ENCODE data around the gene PTEN. TPM values are rescaled to one million over a fixed set of nuclear protein-coding genes. Genes with fewer than 3 reads are reported as not detected.
"Not testable (repeated sequence)": the region's sequence is repeated elsewhere in the genome, so short reads cannot be mapped to it uniquely, and the experiment has no call there.

The PTEN gene
- polyA plus RNA-seq, 1 donor: 68.2 TPM

DNA sequence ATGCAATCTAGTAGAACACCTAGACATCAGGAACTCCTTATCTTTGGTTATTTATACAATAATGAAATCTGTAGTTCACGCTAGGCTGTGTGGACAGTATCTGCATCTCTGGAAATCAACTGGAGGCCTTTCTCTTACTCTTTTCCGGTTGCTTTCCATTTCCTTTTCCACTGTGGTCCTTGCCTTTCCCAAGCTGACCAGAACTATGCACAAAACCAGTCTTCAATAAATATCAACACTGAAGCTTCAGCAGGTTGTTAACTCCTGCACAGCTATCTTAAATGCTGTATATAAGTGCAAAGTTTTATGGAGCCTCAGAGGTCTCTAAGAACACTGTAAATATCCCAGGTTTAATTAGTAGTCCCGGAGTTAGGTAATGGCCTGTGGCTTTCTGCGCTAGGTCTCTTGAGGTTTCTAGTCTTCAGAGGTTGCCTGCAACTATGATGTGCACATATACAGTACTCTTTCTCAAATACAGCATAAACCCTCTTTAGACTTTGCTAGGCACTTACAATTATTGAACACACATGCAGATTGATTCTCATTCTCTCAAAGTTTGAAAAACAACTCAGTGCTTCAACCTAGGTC, 2.5 kb upstream of the PTEN start:
- no CpG with 5 or more reads among the region's 4 CpGs for WGBS (ENCODE audit: insufficient coverage, low lambda C conversion rate)
- peak overlapping the region; percentile 75 for H3K4me3 ChIP-seq (ENCODE audit: low read length)

GRCh38 chr10:87861566-87861952, 1.9 kb upstream of the PTEN start:
- Histone ChIP-seq H3K9me3 (ENCODE audit: control insufficient read depth, low read depth, low read length) (no peaks in the 10 kb centered on the region), H3K27ac (ENCODE audit: low read length) (peak overlapping the region; percentile 96), H3K4me1 (ENCODE audit: control insufficient read depth, insufficient read depth, low read length) (peaks cover 8% of the 10 kb centered on the region), H3K4me3 (ENCODE audit: low read length) (peak overlapping the region; percentile 75), H3K36me3 (ENCODE audit: control insufficient read depth, insufficient read depth, low read length) (no peaks in the 10 kb centered on the region), H3K27me3 (ENCODE audit: control insufficient read depth, insufficient read depth, low read length) (no peaks in the 10 kb centered on the region)
- peak; percentile 73 to 86 for DNase-seq
- no CpG with 5 or more reads among the region's 16 CpGs for whole genome bisulfite sequencing (ENCODE audit: insufficient coverage, low lambda C conversion rate)

More for the DNA sequence above, 2.5 kb upstream of the PTEN start:
- H3K27ac ChIP-seq (ENCODE audit: low read length): peak overlapping the region; percentile 96
- H3K36me3 ChIP-seq (ENCODE audit: control insufficient read depth, insufficient read depth, low read length): no peaks in the 10 kb centered on the region
- H3K9me3 ChIP-seq (ENCODE audit: control insufficient read depth, low read depth, low read length): no peaks in the 10 kb centered on the region
- peaks cover 8% of the 10 kb centered on the region for H3K4me1 ChIP-seq (ENCODE audit: control insufficient read depth, insufficient read depth, low read length)
- peak; percentile 35 to 75 for DNase-seq
- H3K27me3 ChIP-seq (ENCODE audit: control insufficient read depth, insufficient read depth, low read length): no peaks in the 10 kb centered on the region

DNA sequence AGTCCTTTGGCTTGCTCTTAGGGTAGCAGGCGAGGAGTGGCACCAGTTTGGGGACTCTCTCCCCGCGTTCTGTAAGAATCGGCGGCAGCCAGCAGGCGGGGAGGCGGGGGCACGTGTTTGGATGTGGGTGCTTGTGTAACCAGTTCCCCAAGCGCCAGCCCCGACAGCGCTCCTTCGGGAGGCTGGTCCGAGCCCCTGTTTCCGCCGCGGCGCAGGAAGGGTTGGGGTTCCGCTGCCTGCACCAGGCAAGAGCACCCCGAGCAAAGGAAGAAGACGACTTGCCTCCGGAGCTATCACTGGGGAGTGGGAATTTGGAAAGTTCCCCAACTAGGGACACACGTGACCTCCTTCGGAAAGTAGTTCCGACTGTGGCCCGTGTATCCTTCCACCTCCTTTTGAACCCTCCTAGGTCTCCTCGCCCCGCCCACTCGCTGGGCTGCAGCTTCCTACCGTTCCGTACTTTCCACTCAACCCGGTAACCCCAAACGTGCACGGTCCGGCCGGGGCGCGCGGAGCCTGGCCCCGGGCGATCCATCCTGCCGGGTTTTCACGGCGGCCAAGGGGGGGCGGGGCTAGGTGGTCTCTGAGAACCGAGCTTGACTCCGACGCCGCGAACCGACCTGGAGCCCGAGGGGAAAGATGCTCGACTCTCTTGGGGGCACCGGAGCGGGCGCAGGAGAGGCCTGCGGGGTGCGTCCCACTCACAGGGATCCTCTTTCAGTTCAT, 1.3 kb upstream of the PTEN start:
- H3K27ac ChIP-seq (ENCODE audit: low read length): peak overlapping the region; percentile 96
- no peaks in the 10 kb centered on the region for H3K9me3 ChIP-seq (ENCODE audit: control insufficient read depth, low read depth, low read length)
- peaks cover 8% of the 10 kb centered on the region for H3K4me1 ChIP-seq (ENCODE audit: control insufficient read depth, insufficient read depth, low read length)
- no peaks in the 10 kb centered on the region for H3K36me3 ChIP-seq (ENCODE audit: control insufficient read depth, insufficient read depth, low read length)
- WGBS (ENCODE audit: insufficient coverage, low lambda C conversion rate): no CpG with 5 or more reads among the region's 57 CpGs
- H3K4me3 ChIP-seq (ENCODE audit: low read length): peak overlapping the region; percentile 75
- H3K27me3 ChIP-seq (ENCODE audit: control insufficient read depth, insufficient read depth, low read length): no peaks in the 10 kb centered on the region
- peak; percentile 98 to 99 for DNase-seq

- no peaks in the 10 kb centered on the region for H3K36me3 ChIP-seq (ENCODE audit: control insufficient read depth, insufficient read depth, low read length)
- no peaks in the 10 kb centered on the region for H3K9me3 ChIP-seq (ENCODE audit: control insufficient read depth, low read depth, low read length)
- peaks cover 8% of the 10 kb centered on the region for H3K4me1 ChIP-seq (ENCODE audit: control insufficient read depth, insufficient read depth, low read length)
- no peaks in the 10 kb centered on the region for H3K27me3 ChIP-seq (ENCODE audit: control insufficient read depth, insufficient read depth, low read length)
- DNase-seq: no peak
- WGBS (ENCODE audit: insufficient coverage, low lambda C conversion rate): no CpG with 5 or more reads among the region's 21 CpGs
- H3K27ac ChIP-seq (ENCODE audit: low read length): peak overlapping the region; percentile 96
- H3K4me3 ChIP-seq (ENCODE audit: low read length): peak overlapping the region; percentile 75
Measured at GRCh38 chr10:87862679-87863052, 759 bp upstream of the PTEN start.

DNA sequence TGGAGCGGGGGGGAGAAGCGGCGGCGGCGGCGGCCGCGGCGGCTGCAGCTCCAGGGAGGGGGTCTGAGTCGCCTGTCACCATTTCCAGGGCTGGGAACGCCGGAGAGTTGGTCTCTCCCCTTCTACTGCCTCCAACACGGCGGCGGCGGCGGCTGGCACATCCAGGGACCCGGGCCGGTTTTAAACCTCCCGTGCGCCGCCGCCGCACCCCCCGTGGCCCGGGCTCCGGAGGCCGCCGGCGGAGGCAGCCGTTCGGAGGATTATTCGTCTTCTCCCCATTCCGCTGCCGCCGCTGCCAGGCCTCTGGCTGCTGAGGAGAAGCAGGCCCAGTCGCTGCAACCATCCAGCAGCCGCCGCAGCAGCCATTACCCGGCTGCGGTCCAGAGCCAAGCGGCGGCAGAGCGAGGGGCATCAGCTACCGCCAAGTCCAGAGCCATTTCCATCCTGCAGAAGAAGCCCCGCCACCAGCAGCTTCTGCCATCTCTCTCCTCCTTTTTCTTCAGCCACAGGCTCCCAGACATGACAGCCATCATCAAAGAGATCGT, 598 bp downstream of the PTEN start:
- WGBS (ENCODE audit: insufficient coverage, low lambda C conversion rate): no CpG with 5 or more reads among the region's 47 CpGs
- DNase-seq: peak in 1 of 2 donors; percentile 62
- H3K27ac ChIP-seq (ENCODE audit: low read length): peak overlapping the region; percentile 79

GRCh38 chr10:87864496-87865059, 1.2 kb downstream of the PTEN start:
- no peaks in the 10 kb centered on the region for H3K27me3 ChIP-seq (ENCODE audit: control insufficient read depth, insufficient read depth, low read length)
- H3K4me1 ChIP-seq (ENCODE audit: control insufficient read depth, insufficient read depth, low read length): peaks cover 11% of the 10 kb centered on the region
- peak overlapping the region; percentile 79 for H3K27ac ChIP-seq (ENCODE audit: low read length)
- H3K9me3 ChIP-seq (ENCODE audit: control insufficient read depth, low read depth, low read length): no peaks in the 10 kb centered on the region
- peak overlapping the region; percentile 75 for H3K4me3 ChIP-seq (ENCODE audit: low read length)
- peak in 1 of 2 donors; percentile 59 for DNase-seq
- WGBS (ENCODE audit: insufficient coverage, low lambda C conversion rate): 0% methylated on average over 3 of the region's 16 CpGs
- no peaks in the 10 kb centered on the region for H3K36me3 ChIP-seq (ENCODE audit: control insufficient read depth, insufficient read depth, low read length)

More for the DNA sequence above, 598 bp downstream of the PTEN start:
- not testable (repeated sequence) for H3K9me3 ChIP-seq (ENCODE audit: control insufficient read depth, low read depth, low read length); H3K4me1 ChIP-seq (ENCODE audit: control insufficient read depth, insufficient read depth, low read length); H3K36me3 ChIP-seq (ENCODE audit: control insufficient read depth, insufficient read depth, low read length); H3K27me3 ChIP-seq (ENCODE audit: control insufficient read depth, insufficient read depth, low read length)
- peak overlapping the region; percentile 75 for H3K4me3 ChIP-seq (ENCODE audit: low read length)

GRCh38 chr10:87865241-87865881, 1.9 kb downstream of the PTEN start:
- no CpG with 5 or more reads among the region's 4 CpGs for WGBS (ENCODE audit: insufficient coverage, low lambda C conversion rate)
- H3K27me3 ChIP-seq (ENCODE audit: control insufficient read depth, insufficient read depth, low read length): no peaks in the 10 kb centered on the region
- no peaks in the 10 kb centered on the region for H3K9me3 ChIP-seq (ENCODE audit: control insufficient read depth, low read depth, low read length)
- no peaks in the 10 kb centered on the region for H3K36me3 ChIP-seq (ENCODE audit: control insufficient read depth, insufficient read depth, low read length)
- DNase-seq: peak in 1 of 2 donors; percentile 58
- peak overlapping the region; percentile 75 for H3K4me3 ChIP-seq (ENCODE audit: low read length)
- H3K27ac ChIP-seq (ENCODE audit: low read length): peak overlapping the region; percentile 79
- peaks cover 10% of the 10 kb centered on the region for H3K4me1 ChIP-seq (ENCODE audit: control insufficient read depth, insufficient read depth, low read length)

DNA sequence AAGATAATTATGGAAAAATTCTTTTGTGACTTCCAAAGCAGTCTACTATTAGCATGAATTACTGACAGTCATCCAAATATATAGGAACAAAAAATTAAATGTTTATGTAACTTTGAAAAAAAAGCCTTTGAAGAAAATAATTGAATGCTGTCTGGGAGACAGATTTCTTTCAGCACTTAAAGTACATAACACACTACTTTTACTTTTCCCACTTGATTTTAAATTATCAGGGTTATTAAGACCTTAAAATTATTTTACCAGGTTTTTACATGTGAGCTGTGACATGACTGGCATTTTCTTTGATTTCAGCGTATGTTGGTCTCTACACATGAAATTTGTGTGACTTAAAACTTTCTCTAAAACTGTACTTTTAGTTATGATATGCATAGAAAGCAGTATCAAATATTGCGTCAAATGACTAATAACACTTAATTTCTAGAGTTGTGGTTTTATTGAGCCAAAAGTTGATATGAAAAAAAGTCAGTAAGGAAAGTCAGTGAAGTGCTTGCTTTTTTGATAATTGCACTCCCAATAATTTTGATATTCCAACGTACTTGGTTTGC, 3.1 kb downstream of the PTEN start:
- peak overlapping the region; percentile 79 for H3K27ac ChIP-seq (ENCODE audit: low read length)

DNA sequence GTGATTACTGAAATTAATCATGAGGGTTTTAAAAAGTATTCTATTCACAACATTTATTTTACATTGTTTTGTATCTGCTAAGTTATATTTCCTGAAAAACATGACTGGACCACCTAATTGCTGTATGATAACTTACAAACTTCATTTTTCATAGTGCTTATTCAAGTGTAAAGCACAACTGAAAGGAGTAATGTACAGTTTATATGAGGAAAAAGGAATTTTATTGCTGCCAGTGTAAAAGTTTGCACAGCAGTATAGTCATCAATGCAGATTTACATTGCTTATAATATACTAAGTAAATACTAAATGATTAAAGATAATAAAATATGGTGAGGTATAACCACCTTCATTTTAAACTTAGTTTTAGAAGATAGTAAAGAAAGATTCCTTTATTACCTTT, 4.0 kb downstream of the PTEN start:
- Histone ChIP-seq H3K4me1 (ENCODE audit: control insufficient read depth, insufficient read depth, low read length) (peaks cover 6% of the 10 kb centered on the region), H3K9me3 (ENCODE audit: control insufficient read depth, low read depth, low read length) (no peaks in the 10 kb centered on the region), H3K27me3 (ENCODE audit: control insufficient read depth, insufficient read depth, low read length) (no peaks in the 10 kb centered on the region), H3K4me3 (ENCODE audit: low read length) (peak overlapping the region; percentile 75), H3K27ac (ENCODE audit: low read length) (peak overlapping the region; percentile 79), H3K36me3 (ENCODE audit: control insufficient read depth, insufficient read depth, low read length) (peaks cover 4% of the 10 kb centered on the region)
- DNase-seq: no peak

More for the DNA sequence above, 3.1 kb downstream of the PTEN start:
- Histone ChIP-seq H3K9me3 (ENCODE audit: control insufficient read depth, low read depth, low read length) (no peaks in the 10 kb centered on the region), H3K4me1 (ENCODE audit: control insufficient read depth, insufficient read depth, low read length) (peaks cover 6% of the 10 kb centered on the region), H3K36me3 (ENCODE audit: control insufficient read depth, insufficient read depth, low read length) (peaks cover 2% of the 10 kb centered on the region), H3K27me3 (ENCODE audit: control insufficient read depth, insufficient read depth, low read length) (no peaks in the 10 kb centered on the region), H3K4me3 (ENCODE audit: low read length) (peak overlapping the region; percentile 75)
- WGBS (ENCODE audit: insufficient coverage, low lambda C conversion rate): 20% methylated on average over 1 of the region's 3 CpGs
- DNase-seq: no peak

DNA sequence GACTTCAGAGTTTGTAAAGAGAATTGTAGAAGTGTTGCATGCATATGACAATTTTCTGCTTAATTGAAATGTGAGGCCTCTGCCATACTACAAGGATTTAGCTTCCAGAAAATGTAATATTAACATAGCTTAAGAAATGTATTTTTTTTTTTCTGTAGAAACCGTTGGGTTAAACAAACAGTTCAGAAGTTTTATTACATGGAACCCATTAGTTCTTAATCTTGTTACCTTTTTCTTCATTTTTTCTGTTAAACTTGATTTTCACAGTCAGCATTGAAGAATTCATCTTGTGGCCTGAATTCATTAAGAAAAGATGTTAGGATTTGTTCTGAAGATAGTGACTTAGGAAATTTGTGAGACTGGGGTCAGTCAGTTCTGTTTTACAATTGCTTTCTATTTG, 4.9 kb downstream of the PTEN start:
- no peak overlapping the region for H3K27ac ChIP-seq (ENCODE audit: low read length)
- peaks cover 4% of the 10 kb centered on the region for H3K36me3 ChIP-seq (ENCODE audit: control insufficient read depth, insufficient read depth, low read length)
- H3K27me3 ChIP-seq (ENCODE audit: control insufficient read depth, insufficient read depth, low read length): no peaks in the 10 kb centered on the region
- H3K9me3 ChIP-seq (ENCODE audit: control insufficient read depth, low read depth, low read length): no peaks in the 10 kb centered on the region
- H3K4me3 ChIP-seq (ENCODE audit: low read length): peak overlapping the region; percentile 75
- peaks cover 6% of the 10 kb centered on the region for H3K4me1 ChIP-seq (ENCODE audit: control insufficient read depth, insufficient read depth, low read length)
- WGBS (ENCODE audit: insufficient coverage, low lambda C conversion rate): 13% methylated on average over 1 of the region's 1 CpG
- peak in 1 of 2 donors; percentile 27 for DNase-seq

Measured in large intestine (tissue), 3 donors.